K562 (cell line): ENCODE results near the gene BAG5. TPM values are rescaled to one million over a fixed set of nuclear protein-coding genes. Genes with fewer than 3 reads are reported as not detected.
A peak's percentile ranks its signal among the peaks of the same experiment; 100 is the strongest.

Source experiments
- XRCC5 ChIP-seq: fragments of 200-400 bp; formaldehyde crosslinking; IDR thresholded peaks from 2 replicates; pipeline ENCODE4 v1.6.1; 2017; ENCODE audit warnings: low read depth, mild to moderate bottlenecking, low read length
- ZNF717 ChIP-seq: fragments of 250-450 bp; sonication (Bioruptor Pico); IDR thresholded peaks from 2 replicates; pipeline ENCODE4 v1.5.0; 2021
- polyA plus RNA-seq, 8 experiments: library from polyadenylated mRNA; depleted of rRNA in 4 of 8; stranded (reverse) in 5 of 8; unstranded in 3 of 8; fragments of >200 nt; fragmentation: Nextera tagmentation in 2 of 8; fragmentation: Illumina TruSeq in 1 of 8; extraction: Ambion mirVana in 2 of 8; extraction: Trizol in 1 of 8; gene quantifications; 2 replicates each; pipeline versions ENCODE4 v1.2.1 to v1.2.3, GENCODE V29; 2011 to 2014; ENCODE audit warnings: inconsistent platforms in 1 of 8, missing spikeins in 1 of 8
- total RNA-seq, 7 experiments: library from RNA; depleted of rRNA in 6 of 7; stranded (reverse); fragments of >200 nt in 6 of 7; fragmentation: Illumina TruSeq in 2 of 7; extraction: Trizol in 2 of 7; gene quantifications; 2 replicates each; pipeline versions ENCODE4 v1.2.1 to v1.2.3, GENCODE V29; 2011 to 2021; ENCODE audit warnings: low replicate concordance in 1 of 7
- TF ChIP-seq, protein P1 (sequence below): fragments of 250-450 bp; sonication (Bioruptor Pico); IDR thresholded peaks from 2 replicates; pipeline ENCODE4 v1.4.0; 2020
- TF ChIP-seq, protein P2 (sequence below): fragments of 200-600 bp; sonication (generic); IDR thresholded peaks from one replicate; pipeline ENCODE4 v1.6.1; 2012; ENCODE audit warnings: mild to moderate bottlenecking, low read depth, low read length, inconsistent platforms
- TF ChIP-seq, protein P3 (sequence below): IDR thresholded peaks from 2 replicates; pipeline ENCODE4 v1.6.1; 2016; ENCODE audit warnings: missing genetic modification characterization, missing compliant biosample characterization

Gene BAG5
- total and polyA plus RNA-seq, 9 of the 15 experiments (the other 6 are each of a cell fraction or from before 2014, with no cell fraction given) = 7.9 to 21.4 (median 13.2) TPM

DNA sequence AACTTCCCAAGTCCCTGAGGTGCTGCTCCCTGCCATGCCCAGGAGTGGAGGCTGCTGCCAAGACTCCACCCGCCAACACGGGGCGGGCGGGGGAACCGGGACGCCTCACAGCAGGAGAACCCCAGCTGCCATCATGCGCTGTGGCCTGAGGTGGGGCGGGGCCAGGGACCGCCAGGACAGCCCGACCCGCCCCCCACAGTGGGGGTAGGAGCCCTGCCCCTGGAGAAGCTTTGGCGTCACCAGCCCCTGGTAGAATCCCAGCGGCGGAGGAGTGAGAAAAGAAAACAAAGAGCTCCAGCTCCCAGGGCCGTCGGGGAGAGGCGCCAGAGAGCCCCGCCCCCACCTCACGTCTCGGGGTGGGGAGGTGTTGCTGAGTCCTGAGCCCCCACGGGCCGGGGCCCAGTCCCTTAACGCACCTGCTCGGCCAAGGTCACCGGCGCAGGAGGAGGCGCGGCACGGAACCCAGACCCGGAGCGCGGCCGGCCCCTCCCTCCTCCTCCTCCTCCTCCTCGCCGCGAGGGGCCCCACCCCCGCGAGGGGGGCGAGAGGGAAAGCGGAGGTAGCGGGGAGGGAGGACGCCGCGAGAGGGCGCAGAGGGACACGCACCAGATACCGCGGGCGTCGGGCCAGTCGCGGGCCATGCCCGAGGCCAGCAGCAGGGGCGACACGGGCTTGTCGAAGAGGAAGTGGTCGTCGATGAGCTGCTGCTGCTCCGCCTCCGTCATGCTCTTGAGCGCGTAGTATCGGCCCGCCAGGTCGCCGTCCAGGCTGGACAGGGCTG is 41.6 kb downstream of the BAG5 start (continued):
- TF ChIP-seq, protein P1, sequence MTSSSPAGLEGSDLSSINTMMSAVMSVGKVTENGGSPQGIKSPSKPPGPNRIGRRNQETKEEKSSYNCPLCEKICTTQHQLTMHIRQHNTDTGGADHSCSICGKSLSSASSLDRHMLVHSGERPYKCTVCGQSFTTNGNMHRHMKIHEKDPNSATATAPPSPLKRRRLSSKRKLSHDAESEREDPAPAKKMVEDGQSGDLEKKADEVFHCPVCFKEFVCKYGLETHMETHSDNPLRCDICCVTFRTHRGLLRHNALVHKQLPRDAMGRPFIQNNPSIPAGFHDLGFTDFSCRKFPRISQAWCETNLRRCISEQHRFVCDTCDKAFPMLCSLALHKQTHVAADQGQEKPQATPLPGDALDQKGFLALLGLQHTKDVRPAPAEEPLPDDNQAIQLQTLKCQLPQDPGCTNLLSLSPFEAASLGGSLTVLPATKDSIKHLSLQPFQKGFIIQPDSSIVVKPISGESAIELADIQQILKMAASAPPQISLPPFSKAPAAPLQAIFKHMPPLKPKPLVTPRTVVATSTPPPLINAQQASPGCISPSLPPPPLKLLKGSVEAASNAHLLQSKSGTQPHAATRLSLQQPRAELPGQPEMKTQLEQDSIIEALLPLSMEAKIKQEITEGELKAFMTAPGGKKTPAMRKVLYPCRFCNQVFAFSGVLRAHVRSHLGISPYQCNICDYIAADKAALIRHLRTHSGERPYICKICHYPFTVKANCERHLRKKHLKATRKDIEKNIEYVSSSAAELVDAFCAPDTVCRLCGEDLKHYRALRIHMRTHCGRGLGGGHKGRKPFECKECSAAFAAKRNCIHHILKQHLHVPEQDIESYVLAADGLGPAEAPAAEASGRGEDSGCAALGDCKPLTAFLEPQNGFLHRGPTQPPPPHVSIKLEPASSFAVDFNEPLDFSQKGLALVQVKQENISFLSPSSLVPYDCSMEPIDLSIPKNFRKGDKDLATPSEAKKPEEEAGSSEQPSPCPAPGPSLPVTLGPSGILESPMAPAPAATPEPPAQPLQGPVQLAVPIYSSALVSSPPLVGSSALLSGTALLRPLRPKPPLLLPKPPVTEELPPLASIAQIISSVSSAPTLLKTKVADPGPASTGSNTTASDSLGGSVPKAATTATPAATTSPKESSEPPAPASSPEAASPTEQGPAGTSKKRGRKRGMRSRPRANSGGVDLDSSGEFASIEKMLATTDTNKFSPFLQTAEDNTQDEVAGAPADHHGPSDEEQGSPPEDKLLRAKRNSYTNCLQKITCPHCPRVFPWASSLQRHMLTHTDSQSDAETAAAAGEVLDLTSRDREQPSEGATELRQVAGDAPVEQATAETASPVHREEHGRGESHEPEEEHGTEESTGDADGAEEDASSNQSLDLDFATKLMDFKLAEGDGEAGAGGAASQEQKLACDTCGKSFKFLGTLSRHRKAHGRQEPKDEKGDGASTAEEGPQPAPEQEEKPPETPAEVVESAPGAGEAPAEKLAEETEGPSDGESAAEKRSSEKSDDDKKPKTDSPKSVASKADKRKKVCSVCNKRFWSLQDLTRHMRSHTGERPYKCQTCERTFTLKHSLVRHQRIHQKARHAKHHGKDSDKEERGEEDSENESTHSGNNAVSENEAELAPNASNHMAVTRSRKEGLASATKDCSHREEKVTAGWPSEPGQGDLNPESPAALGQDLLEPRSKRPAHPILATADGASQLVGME = no peak
- TF ChIP-seq ZNF717 (CRISPR knock-in tag) = no peak
- TF ChIP-seq, protein P2, sequence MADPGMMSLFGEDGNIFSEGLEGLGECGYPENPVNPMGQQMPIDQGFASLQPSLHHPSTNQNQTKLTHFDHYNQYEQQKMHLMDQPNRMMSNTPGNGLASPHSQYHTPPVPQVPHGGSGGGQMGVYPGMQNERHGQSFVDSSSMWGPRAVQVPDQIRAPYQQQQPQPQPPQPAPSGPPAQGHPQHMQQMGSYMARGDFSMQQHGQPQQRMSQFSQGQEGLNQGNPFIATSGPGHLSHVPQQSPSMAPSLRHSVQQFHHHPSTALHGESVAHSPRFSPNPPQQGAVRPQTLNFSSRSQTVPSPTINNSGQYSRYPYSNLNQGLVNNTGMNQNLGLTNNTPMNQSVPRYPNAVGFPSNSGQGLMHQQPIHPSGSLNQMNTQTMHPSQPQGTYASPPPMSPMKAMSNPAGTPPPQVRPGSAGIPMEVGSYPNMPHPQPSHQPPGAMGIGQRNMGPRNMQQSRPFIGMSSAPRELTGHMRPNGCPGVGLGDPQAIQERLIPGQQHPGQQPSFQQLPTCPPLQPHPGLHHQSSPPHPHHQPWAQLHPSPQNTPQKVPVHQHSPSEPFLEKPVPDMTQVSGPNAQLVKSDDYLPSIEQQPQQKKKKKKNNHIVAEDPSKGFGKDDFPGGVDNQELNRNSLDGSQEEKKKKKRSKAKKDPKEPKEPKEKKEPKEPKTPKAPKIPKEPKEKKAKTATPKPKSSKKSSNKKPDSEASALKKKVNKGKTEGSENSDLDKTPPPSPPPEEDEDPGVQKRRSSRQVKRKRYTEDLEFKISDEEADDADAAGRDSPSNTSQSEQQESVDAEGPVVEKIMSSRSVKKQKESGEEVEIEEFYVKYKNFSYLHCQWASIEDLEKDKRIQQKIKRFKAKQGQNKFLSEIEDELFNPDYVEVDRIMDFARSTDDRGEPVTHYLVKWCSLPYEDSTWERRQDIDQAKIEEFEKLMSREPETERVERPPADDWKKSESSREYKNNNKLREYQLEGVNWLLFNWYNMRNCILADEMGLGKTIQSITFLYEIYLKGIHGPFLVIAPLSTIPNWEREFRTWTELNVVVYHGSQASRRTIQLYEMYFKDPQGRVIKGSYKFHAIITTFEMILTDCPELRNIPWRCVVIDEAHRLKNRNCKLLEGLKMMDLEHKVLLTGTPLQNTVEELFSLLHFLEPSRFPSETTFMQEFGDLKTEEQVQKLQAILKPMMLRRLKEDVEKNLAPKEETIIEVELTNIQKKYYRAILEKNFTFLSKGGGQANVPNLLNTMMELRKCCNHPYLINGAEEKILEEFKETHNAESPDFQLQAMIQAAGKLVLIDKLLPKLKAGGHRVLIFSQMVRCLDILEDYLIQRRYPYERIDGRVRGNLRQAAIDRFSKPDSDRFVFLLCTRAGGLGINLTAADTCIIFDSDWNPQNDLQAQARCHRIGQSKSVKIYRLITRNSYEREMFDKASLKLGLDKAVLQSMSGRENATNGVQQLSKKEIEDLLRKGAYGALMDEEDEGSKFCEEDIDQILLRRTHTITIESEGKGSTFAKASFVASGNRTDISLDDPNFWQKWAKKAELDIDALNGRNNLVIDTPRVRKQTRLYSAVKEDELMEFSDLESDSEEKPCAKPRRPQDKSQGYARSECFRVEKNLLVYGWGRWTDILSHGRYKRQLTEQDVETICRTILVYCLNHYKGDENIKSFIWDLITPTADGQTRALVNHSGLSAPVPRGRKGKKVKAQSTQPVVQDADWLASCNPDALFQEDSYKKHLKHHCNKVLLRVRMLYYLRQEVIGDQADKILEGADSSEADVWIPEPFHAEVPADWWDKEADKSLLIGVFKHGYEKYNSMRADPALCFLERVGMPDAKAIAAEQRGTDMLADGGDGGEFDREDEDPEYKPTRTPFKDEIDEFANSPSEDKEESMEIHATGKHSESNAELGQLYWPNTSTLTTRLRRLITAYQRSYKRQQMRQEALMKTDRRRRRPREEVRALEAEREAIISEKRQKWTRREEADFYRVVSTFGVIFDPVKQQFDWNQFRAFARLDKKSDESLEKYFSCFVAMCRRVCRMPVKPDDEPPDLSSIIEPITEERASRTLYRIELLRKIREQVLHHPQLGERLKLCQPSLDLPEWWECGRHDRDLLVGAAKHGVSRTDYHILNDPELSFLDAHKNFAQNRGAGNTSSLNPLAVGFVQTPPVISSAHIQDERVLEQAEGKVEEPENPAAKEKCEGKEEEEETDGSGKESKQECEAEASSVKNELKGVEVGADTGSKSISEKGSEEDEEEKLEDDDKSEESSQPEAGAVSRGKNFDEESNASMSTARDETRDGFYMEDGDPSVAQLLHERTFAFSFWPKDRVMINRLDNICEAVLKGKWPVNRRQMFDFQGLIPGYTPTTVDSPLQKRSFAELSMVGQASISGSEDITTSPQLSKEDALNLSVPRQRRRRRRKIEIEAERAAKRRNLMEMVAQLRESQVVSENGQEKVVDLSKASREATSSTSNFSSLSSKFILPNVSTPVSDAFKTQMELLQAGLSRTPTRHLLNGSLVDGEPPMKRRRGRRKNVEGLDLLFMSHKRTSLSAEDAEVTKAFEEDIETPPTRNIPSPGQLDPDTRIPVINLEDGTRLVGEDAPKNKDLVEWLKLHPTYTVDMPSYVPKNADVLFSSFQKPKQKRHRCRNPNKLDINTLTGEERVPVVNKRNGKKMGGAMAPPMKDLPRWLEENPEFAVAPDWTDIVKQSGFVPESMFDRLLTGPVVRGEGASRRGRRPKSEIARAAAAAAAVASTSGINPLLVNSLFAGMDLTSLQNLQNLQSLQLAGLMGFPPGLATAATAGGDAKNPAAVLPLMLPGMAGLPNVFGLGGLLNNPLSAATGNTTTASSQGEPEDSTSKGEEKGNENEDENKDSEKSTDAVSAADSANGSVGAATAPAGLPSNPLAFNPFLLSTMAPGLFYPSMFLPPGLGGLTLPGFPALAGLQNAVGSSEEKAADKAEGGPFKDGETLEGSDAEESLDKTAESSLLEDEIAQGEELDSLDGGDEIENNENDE = no peak
- TF ChIP-seq XRCC5 = 0 out of 2 replicates have a peak, but pooled peaks have one; percentile 35
- TF ChIP-seq, protein P3, sequence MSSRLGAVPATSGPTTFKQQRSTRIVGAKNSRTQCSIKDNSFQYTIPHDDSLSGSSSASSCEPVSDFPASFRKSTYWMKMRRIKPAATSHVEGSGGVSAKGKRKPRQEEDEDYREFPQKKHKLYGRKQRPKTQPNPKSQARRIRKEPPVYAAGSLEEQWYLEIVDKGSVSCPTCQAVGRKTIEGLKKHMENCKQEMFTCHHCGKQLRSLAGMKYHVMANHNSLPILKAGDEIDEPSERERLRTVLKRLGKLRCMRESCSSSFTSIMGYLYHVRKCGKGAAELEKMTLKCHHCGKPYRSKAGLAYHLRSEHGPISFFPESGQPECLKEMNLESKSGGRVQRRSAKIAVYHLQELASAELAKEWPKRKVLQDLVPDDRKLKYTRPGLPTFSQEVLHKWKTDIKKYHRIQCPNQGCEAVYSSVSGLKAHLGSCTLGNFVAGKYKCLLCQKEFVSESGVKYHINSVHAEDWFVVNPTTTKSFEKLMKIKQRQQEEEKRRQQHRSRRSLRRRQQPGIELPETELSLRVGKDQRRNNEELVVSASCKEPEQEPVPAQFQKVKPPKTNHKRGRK (tag) = no peak
